KOPT-K1 (cell line): Measurements from ENCODE around the gene TRPV5.

Source experiments
- H3K27ac ChIP-seq: fragments of 200-600 bp; sonication (generic); 2 replicates; pipeline ENCODE4 v1.5.1; 2016; ENCODE audit warnings: antibody characterized with exemption, mild to moderate bottlenecking, low read depth, low read length; ENCODE audit not compliant: poor library complexity, severe bottlenecking
- H3K36me3 ChIP-seq: fragments of 200-600 bp; sonication (generic); 2 replicates; pipeline ENCODE4 v1.5.1; 2017; ENCODE audit warnings: antibody characterized with exemption, mild to moderate bottlenecking, low read length, moderate library complexity; ENCODE audit not compliant: insufficient read depth
- H3K9me3 ChIP-seq: fragments of 200-600 bp; sonication (generic); 2 replicates; pipeline ENCODE4 v1.5.1; 2017; ENCODE audit warnings: antibody characterized with exemption, low read length, mild to moderate bottlenecking; ENCODE audit not compliant: insufficient read depth, poor library complexity, severe bottlenecking

Gene TRPV5

GRCh38 chr7:142930126-142930730 is 3.3 kb downstream of the TRPV5 start:
- Histone ChIP-seq H3K9me3 (no peaks in the 10 kb centered on the region), H3K27ac (no peak overlapping the region), H3K36me3 (no peaks in the 10 kb centered on the region)

GRCh38 chr7:142927949-142928348 is 5.6 kb downstream of the TRPV5 start:
- Histone ChIP-seq H3K36me3 (no peaks in the 10 kb centered on the region), H3K9me3 (no peaks in the 10 kb centered on the region), H3K27ac (no peak overlapping the region)

- Histone ChIP-seq H3K27ac (no peak overlapping the region), H3K36me3 (no peaks in the 10 kb centered on the region), H3K9me3 (no peaks in the 10 kb centered on the region)
Observed at GRCh38 chr7:142927085-142927745, 6.3 kb downstream of the TRPV5 start.

GRCh38 chr7:142925413-142925812 is 8.1 kb downstream of the TRPV5 start:
- H3K27ac ChIP-seq = no peak overlapping the region
- H3K9me3 ChIP-seq = no peaks in the 10 kb centered on the region
- H3K36me3 ChIP-seq = no peaks in the 10 kb centered on the region

- no peaks in the 10 kb centered on the region for H3K9me3 ChIP-seq
- no peaks in the 10 kb centered on the region for H3K36me3 ChIP-seq
Observed at GRCh38 chr7:142923391-142923790, 10.2 kb downstream of the TRPV5 start.

GRCh38 chr7:142919656-142920055 is 13.9 kb downstream of the TRPV5 start:
- no peaks in the 10 kb centered on the region for H3K36me3 ChIP-seq
- no peak overlapping the region for H3K27ac ChIP-seq
- no peaks in the 10 kb centered on the region for H3K9me3 ChIP-seq

More at GRCh38 chr7:142923391-142923790, 10.2 kb downstream of the TRPV5 start:
- no peak overlapping the region for H3K27ac ChIP-seq

GRCh38 chr7:142918901-142919300 is 14.6 kb downstream of the TRPV5 start:
- H3K36me3 ChIP-seq = no peaks in the 10 kb centered on the region
- no peak overlapping the region for H3K27ac ChIP-seq
- H3K9me3 ChIP-seq = no peaks in the 10 kb centered on the region

- Histone ChIP-seq H3K36me3 (no peaks in the 10 kb centered on the region), H3K27ac (no peak overlapping the region), H3K9me3 (no peaks in the 10 kb centered on the region)
Observed at GRCh38 chr7:142917447-142917846, 16.1 kb downstream of the TRPV5 start.

GRCh38 chr7:142916508-142916907 is 17.0 kb downstream of the TRPV5 start:
- Histone ChIP-seq H3K27ac (no peak overlapping the region), H3K36me3 (no peaks in the 10 kb centered on the region), H3K9me3 (no peaks in the 10 kb centered on the region)

- no peaks in the 10 kb centered on the region for H3K36me3 ChIP-seq
- no peaks in the 10 kb centered on the region for H3K9me3 ChIP-seq
- no peak overlapping the region for H3K27ac ChIP-seq
Observed at GRCh38 chr7:142915315-142915714, 18.2 kb downstream of the TRPV5 start.

- H3K36me3 ChIP-seq = no peaks in the 10 kb centered on the region
- no peak overlapping the region for H3K27ac ChIP-seq
- H3K9me3 ChIP-seq = no peaks in the 10 kb centered on the region
Observed at GRCh38 chr7:142914121-142914520, 19.4 kb downstream of the TRPV5 start.

GRCh38 chr7:142913566-142913965 is 20.0 kb downstream of the TRPV5 start:
- no peaks in the 10 kb centered on the region for H3K9me3 ChIP-seq
- no peaks in the 10 kb centered on the region for H3K36me3 ChIP-seq
- H3K27ac ChIP-seq = no peak overlapping the region

- H3K36me3 ChIP-seq = no peaks in the 10 kb centered on the region
- H3K9me3 ChIP-seq = no peaks in the 10 kb centered on the region
- H3K27ac ChIP-seq = no peak overlapping the region
Observed at GRCh38 chr7:142913051-142913450, 20.5 kb downstream of the TRPV5 start.

GRCh38 chr7:142910481-142910880 is 23.1 kb downstream of the TRPV5 start:
- Histone ChIP-seq H3K27ac (no peak overlapping the region), H3K36me3 (no peaks in the 10 kb centered on the region), H3K9me3 (peaks cover 15% of the 10 kb centered on the region)

- Histone ChIP-seq H3K27ac (no peak overlapping the region), H3K36me3 (no peaks in the 10 kb centered on the region), H3K9me3 (peaks cover 19% of the 10 kb centered on the region)
Observed at GRCh38 chr7:142910031-142910433, 23.5 kb downstream of the TRPV5 start.
